Type B pancreatic cell (in vitro differentiated cells): ENCODE data around the gene PTPRS. TPM values are rescaled to one million over a fixed set of nuclear protein-coding genes. Genes with fewer than 3 reads are reported as not detected.

Source experiments
- DNase-seq: peaks from one replicate; pipeline ENCODE4 v3.0.0; 2021; ENCODE audit warnings: mixed read lengths; ENCODE audit not compliant: unreplicated experiment; ENCODE audit errors: extremely low spot score
- H3K27ac Mint-ChIP-seq: 2 replicates; pipeline ENCODE4 v1.8.0; 2021; ENCODE audit warnings: mild to moderate bottlenecking, mixed read lengths
- H3K27me3 Mint-ChIP-seq: 2 replicates; pipeline ENCODE4 v1.8.0; 2021; ENCODE audit warnings: mixed read lengths
- H3K36me3 Mint-ChIP-seq: 2 replicates; pipeline ENCODE4 v1.8.0; 2021; ENCODE audit warnings: mixed read lengths
- H3K4me1 Mint-ChIP-seq: one replicate; pipeline ENCODE4 v1.8.0; 2021; ENCODE audit warnings: mixed read lengths; ENCODE audit not compliant: unreplicated experiment
- H3K4me3 Mint-ChIP-seq: 2 replicates; pipeline ENCODE4 v1.8.0; 2021; ENCODE audit warnings: mild to moderate bottlenecking, mixed read lengths
- H3K9me3 Mint-ChIP-seq: 2 replicates; pipeline ENCODE4 v1.8.0; 2021; ENCODE audit warnings: mixed read lengths
- total RNA-seq: library from RNA; stranded (reverse); gene quantifications from 2 replicates; pipeline ENCODE4 v1.2.1, GENCODE V29; 2021; ENCODE audit warnings: low replicate concordance
- TF ChIP-seq, protein P1 (sequence below): fragments of 200-600 bp; sonication (generic); conservative IDR thresholded peaks from 2 replicates; pipeline ENCODE4 v1.5.0; 2021; ENCODE audit warnings: antibody characterized with exemption, mild to moderate bottlenecking

Gene PTPRS
- total RNA-seq, 1 donor from 2014 or later, result 234 TPM

DNA sequence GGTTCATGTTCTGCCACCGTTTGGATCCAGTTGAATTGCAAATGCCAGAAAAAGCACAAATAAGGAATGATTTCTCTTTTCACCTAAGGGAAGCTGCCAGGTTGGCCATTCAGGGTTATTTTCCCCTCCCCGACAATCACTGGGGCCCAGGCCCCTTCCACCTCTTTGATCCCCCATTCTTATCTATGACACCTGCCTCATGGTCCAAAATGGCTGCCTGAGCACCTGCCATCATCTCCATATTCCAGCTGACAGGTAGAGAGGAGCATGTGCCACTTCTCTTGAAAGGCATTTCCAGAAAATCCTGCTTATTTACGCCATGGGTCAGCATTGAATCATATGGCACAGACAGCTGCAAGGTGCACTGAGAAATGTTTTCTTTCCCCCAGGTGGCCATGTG is 15.7 kb downstream of the PTPRS start:
- Mint-ChIP-seq H3K27me3 (no peaks in the 10 kb centered on the region), H3K36me3 (no peaks in the 10 kb centered on the region), H3K4me1 (no peaks in the 10 kb centered on the region), H3K27ac (no peak overlapping the region), H3K4me3 (no peak overlapping the region), H3K9me3 (no peaks in the 10 kb centered on the region)
- TF ChIP-seq, protein P1, sequence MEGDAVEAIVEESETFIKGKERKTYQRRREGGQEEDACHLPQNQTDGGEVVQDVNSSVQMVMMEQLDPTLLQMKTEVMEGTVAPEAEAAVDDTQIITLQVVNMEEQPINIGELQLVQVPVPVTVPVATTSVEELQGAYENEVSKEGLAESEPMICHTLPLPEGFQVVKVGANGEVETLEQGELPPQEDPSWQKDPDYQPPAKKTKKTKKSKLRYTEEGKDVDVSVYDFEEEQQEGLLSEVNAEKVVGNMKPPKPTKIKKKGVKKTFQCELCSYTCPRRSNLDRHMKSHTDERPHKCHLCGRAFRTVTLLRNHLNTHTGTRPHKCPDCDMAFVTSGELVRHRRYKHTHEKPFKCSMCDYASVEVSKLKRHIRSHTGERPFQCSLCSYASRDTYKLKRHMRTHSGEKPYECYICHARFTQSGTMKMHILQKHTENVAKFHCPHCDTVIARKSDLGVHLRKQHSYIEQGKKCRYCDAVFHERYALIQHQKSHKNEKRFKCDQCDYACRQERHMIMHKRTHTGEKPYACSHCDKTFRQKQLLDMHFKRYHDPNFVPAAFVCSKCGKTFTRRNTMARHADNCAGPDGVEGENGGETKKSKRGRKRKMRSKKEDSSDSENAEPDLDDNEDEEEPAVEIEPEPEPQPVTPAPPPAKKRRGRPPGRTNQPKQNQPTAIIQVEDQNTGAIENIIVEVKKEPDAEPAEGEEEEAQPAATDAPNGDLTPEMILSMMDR, result no peak
- DNase-seq, result no peak

DNA sequence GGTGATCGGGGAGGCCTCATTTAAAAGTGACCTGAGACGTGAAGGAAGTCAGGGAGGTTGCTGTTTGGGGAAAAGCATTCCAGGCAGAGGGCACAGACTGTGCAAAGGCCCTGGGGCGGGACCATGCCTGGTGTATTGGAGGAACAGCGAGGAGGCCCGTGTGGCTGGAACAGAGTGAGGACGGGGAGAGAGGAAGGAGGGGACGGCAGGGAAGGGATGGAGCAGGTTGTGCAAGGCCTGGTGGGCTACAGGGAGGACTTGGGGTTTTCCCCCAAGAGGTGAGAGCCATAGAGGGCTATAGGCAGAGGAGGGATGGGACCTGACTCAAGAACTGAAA is 17.2 kb downstream of the PTPRS start:
- Mint-ChIP-seq H3K27me3 (no peaks in the 10 kb centered on the region), H3K4me1 (no peaks in the 10 kb centered on the region), H3K27ac (peak overlapping the region; percentile 27), H3K36me3 (no peaks in the 10 kb centered on the region), H3K4me3 (no peak overlapping the region), H3K9me3 (no peaks in the 10 kb centered on the region)
- TF ChIP-seq, protein P1, result no peak
- DNase-seq, result no peak

DNA sequence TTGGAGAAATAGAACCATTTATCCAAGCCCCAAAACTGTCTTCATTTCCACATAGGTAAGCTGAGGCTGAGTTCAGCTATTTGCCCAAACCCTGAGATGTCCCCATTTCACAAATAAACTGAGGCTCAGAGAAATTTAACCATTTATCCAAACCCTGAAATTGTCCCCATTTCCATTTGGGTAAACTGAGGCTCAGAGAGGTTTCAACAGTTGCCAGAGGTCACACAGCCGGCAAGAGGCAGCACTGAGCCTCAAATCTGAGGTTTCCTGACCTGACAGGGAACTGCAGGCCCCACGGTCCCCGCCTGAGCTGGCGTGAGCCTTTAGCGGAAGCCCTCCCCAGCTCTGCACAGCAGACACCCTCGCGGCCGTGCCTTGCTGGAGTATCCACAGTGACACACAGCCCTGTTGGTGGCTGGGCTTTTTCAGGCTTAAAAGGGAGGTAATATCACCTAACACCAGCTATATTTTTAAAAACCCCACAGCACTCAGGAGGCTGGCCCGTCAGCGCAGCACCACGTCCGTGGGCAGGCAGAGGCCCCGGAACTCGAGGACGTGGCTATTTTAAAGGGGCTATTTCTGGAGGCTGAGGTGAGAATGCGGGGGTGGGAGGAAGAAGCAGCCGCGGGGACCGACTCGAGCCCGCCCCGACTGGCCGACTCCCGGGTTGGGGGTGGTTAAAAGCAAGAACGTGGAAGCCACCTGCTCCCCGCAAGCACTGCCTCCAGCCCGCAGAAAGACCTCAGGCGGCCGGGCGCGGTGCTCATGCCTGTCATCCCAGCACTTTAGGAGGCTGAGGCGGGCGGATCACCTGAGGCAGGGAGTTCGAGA is 18.5 kb downstream of the PTPRS start:
- Mint-ChIP-seq H3K9me3 (no peaks in the 10 kb centered on the region), H3K36me3 (no peaks in the 10 kb centered on the region), H3K4me3 (no peak overlapping the region), H3K27ac (no peak overlapping the region), H3K4me1 (no peaks in the 10 kb centered on the region), H3K27me3 (no peaks in the 10 kb centered on the region)
- no peak for DNase-seq
- TF ChIP-seq, protein P1, result no peak

DNA sequence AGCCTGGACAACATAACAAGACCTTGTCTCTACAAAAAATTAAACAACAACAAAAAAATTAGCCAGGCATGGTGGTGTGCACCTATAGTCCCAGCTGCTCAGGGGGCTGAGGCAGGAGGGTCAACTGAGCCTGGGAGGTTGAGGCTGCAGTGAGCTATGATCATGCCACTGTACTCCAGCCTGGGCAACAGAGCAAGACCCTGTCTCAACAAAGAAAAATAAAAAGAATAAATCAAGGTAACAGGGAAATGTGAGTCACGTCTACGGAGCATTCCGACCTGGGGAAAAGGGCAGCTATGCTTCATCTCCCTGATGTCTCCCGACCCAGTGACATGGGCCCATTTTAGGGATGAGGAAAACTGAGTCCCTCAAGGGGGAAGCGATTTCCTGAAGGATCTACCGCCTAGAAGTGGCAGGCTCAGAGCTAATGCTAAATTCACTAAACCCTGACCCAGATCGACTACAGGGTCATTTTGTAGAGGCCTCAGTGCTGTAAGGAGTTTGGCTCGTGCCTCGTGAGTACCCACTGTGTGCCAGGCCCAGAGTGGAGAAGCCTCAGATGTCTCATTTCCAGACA is 19.5 kb downstream of the PTPRS start:
- no peak overlapping the region for H3K27ac Mint-ChIP-seq
- no peak for DNase-seq
- H3K36me3 Mint-ChIP-seq, result no peaks in the 10 kb centered on the region
- no peaks in the 10 kb centered on the region for H3K27me3 Mint-ChIP-seq
- TF ChIP-seq, protein P1, result no peak
- H3K9me3 Mint-ChIP-seq, result no peaks in the 10 kb centered on the region
- H3K4me1 Mint-ChIP-seq, result no peaks in the 10 kb centered on the region
- H3K4me3 Mint-ChIP-seq, result no peak overlapping the region

DNA sequence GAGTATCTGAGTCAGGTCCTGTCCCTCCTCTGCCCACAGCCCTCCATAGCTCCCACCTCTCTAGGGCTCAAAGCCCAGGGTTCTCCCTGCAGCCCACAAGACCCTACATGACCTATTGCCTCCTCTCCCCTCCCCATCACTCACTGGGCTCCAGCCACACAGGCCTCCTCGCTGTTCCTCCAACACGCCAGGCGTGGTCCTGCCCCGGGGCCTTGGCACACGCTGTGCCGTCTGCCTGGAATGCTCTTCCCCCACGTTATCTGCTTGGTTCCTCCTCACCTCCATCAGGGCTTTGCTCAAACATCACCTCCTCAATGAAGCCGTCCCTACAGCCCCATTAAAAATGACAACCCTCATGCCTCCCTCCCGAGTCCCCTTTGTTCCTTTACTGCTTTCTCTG is 21.1 kb downstream of the PTPRS start:
- H3K4me3 Mint-ChIP-seq, result no peak overlapping the region
- H3K27ac Mint-ChIP-seq, result no peak overlapping the region
- no peak for DNase-seq
- H3K9me3 Mint-ChIP-seq, result no peaks in the 10 kb centered on the region
- no peaks in the 10 kb centered on the region for H3K27me3 Mint-ChIP-seq
- H3K36me3 Mint-ChIP-seq, result no peaks in the 10 kb centered on the region
- TF ChIP-seq, protein P1, result no peak
- no peaks in the 10 kb centered on the region for H3K4me1 Mint-ChIP-seq
